ENCODE results near the gene LRRC49.

- TF ChIP-seq, protein P1, sequence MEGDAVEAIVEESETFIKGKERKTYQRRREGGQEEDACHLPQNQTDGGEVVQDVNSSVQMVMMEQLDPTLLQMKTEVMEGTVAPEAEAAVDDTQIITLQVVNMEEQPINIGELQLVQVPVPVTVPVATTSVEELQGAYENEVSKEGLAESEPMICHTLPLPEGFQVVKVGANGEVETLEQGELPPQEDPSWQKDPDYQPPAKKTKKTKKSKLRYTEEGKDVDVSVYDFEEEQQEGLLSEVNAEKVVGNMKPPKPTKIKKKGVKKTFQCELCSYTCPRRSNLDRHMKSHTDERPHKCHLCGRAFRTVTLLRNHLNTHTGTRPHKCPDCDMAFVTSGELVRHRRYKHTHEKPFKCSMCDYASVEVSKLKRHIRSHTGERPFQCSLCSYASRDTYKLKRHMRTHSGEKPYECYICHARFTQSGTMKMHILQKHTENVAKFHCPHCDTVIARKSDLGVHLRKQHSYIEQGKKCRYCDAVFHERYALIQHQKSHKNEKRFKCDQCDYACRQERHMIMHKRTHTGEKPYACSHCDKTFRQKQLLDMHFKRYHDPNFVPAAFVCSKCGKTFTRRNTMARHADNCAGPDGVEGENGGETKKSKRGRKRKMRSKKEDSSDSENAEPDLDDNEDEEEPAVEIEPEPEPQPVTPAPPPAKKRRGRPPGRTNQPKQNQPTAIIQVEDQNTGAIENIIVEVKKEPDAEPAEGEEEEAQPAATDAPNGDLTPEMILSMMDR (conservative IDR thresholded peaks at IDR 0.05 in 1 of 2, IDR thresholded peaks at IDR 0.05 in 1 of 2; ENCODE audit: extremely low read depth in 1 of 2, insufficient read depth in 1 of 2, low read depth in 1 of 2, low read length in 2 of 2): no peak
- TF ChIP-seq EZH2 (IDR thresholded peaks at IDR 0.05; ENCODE audit: borderline replicate concordance, low read length): no peak
These were observed 35.6 kb upstream of the LRRC49 start for GRCh38 chr15:70856884-70857561.
